Cerebellar cortex (tissue), 1 donor: ENCODE measurements around the gene FOCAD.

Experiments used
- DNase-seq: peaks from one replicate; pipeline ENCODE4 v3.0.0-alpha.2; 2015; ENCODE audit warnings: low spot score

FOCAD gene

DNA sequence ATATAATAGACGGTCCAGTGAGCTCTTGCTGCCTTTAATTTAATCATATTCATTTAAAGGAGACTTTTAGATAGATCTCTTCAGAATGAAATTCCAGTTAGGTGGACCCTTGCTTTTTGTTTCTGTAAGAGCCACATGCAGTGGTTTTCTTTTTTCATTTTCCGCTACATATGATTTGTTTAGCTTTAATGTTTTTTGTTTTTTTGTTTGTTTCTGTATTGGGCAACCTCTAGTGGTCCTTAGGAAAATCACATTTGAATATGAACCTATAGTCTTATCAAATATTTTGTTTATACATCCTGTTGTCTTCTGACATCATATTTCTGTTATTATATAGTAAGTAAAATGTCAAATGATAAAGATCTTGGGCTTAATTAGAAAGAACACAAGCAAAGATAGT is 196.6 kb downstream of the FOCAD start:
- DNase-seq, result no peak

- DNase-seq, result peak; percentile 62
Observed at GRCh38 chr9:20884985-20885593, 201.0 kb downstream of the FOCAD start.

- DNase-seq, result no peak
Observed at GRCh38 chr9:20898885-20899554, 215.0 kb downstream of the FOCAD start.

DNA sequence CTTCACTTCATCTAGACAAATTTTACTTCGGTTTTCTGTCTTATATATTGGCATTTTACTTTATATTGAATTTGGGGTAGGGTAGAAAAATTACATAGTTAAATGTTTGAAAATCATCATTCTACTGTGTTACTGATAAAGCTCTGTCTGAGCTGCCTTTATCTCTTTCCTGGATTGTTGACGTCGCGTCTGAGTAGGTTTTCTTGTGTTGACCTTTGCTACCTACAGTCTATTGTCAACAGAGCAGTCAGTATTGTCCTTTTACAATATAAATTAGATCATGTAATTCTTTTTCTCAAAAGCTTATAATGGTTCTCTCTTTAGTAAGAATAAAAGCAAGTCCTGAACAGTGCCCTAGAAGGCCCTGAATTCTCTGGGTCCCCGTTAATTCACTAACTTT is 219.2 kb downstream of the FOCAD start:
- no peak for DNase-seq

DNA sequence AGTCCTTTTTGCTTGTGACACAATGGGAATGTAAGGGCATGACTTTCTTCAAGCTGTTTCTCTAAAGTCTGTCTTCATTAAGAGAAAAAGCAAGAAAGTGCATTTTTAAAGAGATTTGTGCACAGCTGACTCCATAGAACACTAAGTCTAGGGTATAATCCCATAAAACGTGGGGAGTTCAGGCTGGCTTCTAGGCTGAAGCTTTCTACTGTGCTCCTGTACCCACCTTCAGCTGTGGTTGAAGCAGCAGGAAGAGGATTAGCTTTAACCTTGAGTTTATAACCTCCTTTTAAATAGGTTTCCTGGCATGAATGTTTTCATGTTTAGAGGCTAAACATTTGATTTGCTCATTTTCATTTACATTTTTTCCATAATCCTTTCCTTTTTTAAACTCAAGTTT is 220.9 kb downstream of the FOCAD start:
- no peak for DNase-seq

GRCh38 chr9:20906326-20906725 is 222.3 kb downstream of the FOCAD start:
- no peak for DNase-seq

DNA sequence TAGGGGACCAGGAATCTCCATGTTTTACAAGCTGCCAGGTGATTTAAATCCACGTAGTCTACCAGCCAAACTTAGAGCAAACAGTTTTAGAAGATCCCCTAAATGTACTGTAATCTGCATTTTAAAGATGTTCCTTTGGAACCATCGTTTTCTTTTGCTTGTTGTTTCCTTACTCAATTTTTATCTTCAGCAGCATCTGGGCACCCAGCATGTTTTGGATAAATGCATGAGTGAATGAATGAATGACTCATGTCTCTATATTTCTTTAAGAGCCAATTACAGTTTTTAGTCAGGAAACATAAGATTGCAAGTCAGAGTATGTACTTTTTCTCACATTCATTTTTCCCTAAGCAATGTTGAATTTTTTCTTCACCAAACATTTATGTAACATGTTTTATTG is 224.4 kb downstream of the FOCAD start:
- DNase-seq, result no peak

DNA sequence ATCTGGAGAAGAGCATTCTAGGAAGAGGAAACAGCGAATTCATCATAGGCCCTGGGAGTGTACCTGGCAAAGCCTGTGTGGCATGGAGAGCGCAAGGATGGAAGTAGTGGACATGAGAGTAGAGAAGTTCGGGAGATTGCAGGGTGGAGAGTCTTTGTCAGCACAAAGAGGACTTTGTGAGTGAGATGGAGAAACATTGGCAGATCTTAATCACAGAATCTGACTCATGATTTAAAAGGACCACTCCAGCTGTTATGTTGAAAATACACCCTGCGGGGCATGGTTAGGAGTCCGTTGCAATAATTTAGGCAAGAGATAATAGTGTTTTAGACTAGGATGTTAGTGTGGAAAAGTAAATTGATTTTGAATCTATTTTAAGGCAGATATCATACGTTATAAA is 230.5 kb downstream of the FOCAD start:
- no peak for DNase-seq

DNA sequence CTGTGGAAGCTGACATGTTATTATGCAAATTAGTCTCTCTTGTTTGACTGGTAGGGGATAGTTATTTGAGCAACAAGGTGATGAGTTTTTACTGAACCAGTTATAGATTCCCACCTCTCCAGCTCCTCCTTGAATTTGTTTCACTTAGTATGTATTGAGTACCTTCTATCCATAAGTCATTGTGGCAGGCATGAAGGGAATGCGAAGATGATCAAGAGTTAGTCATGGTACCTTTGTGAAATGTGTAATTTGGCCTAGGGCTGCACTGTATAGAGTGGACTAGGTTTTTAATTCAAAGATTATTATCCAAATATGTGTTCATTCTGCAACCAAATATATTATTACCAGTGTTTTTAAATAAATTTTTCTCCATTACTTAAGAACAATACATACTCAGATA is 237.3 kb downstream of the FOCAD start:
- no peak for DNase-seq

DNA sequence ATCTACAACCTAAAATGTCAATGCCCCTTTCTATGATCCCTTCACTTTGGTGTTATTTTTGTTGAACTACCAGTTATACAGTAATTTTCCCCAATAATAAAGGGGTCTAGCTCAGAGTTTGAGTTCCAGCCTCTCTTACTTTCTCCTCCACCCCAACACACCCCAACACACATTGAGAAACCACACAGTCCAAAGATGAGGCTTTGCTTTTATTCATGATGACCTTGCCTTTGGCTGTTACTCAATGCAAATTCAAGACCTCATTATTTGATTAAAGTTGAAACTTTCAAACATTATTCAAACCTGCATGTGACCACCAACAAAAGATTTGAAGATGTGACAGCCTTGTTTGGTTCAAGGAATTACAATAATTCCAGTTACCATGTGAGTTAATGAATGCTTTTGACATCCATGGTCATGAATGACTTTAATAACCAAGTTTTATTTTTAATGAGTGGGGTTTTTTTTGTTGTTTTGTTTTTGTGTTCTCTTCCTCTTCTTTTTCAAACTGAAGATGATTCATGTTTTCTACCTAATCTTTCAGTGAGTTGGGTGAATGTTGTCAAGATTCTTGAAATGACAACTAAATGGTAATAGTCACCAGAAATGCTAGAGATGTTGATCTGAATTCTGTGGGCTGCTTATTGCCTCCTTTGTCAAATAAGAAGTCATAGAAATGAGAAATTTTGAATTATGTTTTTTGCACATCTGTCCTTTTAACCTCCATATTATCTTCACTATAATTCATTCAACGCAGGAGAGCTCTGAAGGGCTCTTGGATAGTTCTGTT is 241.4 kb downstream of the FOCAD start:
- no peak for DNase-seq

GRCh38 chr9:20929276-20929675 is 245.2 kb downstream of the FOCAD start:
- DNase-seq, result peak; percentile 80

- no peak for DNase-seq
Observed at GRCh38 chr9:20930836-20931235, 246.8 kb downstream of the FOCAD start.

DNA sequence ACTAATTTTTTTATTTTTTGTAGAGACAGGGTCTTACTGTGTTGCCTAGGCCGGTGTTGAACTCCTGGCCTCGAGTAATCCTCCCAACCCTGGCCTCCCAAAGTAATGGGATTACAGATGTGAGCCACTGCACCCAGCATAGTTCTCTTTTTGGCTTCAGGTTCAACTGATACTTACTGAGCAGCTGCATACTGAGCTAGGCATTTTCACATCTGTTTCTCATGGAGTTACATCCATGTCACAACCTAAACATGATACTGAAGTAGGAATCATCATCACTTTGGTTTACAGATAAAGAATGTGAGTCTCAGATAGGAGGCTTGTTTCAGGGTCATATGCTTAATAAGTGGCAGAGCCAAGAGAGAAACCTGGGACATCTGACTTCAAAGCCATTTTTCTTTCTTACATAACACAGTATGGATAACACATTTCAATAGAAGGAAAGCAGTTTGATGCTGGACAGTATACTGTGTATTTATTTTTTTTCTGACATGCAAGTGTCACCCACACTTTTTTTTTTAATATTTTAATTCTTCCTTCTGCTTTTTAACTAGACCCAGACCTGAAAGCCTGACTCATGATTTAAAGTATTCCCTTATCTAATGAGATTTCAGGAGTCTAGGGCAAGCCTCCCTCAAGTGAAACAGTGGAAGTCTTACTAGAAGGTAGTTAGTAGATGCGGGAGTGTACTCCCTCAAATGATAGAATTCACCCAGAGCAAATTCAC is 256.6 kb downstream of the FOCAD start:
- no peak for DNase-seq

DNA sequence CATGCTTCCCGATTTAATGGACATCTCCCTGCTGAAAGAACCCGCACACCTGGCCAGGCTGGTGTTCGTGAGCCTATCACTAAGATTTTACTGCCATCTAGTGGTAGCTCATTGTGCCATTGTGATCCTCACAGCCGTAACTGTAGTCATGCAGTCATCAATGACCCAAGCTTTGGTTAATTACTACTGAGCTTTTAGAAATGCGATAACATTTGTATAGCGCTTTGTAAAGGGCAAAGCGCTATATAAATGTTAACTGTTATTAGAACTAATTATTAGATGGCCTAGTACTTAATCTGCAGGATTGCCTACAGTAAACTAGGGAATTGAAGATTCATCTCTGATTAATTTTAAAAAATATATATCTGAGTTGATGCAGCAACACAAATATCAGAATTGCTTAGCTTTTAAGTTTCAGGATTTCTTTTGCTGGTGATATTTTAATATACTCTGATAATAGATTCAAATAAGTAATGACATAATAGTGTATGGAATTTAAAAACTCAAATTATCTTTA is 257.2 kb downstream of the FOCAD start:
- DNase-seq, result peak; percentile 86

GRCh38 chr9:20944507-20944906 is 260.4 kb downstream of the FOCAD start:
- DNase-seq, result no peak

- no peak for DNase-seq
Observed at GRCh38 chr9:20945269-20945668, 261.2 kb downstream of the FOCAD start.

DNA sequence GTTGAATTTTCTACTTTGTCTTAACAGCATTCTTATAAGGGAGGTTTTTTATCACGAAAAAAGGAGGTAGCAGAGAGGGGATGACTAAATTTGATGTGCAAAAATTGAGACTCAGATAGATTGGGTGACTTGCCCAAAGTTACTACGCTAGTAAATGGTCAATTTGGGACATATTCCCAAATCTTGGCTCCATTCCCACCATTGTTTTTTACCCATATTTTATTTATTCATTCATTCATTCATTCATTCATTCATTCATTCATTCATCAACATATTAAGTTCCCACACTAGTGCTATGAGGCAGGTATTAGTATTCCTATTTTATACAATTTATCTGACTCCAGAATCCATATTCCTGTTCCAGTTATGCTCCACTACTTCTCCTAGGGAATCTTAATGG is 261.8 kb downstream of the FOCAD start:
- DNase-seq, result no peak

DNA sequence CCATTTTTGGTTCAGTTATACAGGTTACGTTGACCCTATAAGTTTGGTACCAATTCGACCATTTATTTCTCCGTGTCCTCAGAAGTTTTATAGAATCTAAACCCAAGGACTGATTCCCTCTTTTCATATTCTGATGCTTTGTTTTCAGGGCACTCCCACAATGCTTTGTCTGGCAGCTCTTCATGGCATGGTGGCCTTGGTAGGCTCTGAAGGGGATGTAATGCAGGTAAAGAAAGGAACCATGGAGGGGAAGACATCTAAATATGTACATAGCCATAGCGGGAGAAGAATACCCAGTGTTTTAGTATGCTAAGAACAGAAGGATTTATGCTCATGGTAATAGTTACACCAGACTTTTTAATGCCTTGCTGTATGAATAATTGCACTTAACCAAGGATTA is 264.6 kb downstream of the FOCAD start:
- no peak for DNase-seq

DNA sequence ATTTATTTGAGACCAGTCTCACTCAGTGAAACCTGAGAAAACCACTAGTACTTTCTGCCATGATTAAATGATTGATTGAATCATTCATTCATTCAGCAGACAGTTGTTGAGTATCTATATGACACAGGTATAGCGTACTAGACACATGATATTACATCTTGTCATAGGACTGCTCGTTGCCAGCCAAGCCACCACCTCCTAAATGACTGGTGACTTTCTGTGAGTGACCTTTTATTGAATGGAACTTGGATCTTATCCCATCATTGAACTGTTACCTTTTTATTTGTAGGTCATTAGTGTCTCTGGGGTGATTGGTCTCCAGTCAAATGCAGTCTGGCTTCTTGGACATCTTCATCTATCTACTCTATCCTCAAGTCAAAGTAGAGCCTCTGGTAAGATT is 266.6 kb downstream of the FOCAD start:
- DNase-seq, result no peak

- no peak for DNase-seq
Observed at GRCh38 chr9:20962536-20963225, 278.6 kb downstream of the FOCAD start.

GRCh38 chr9:20972684-20973083 is 288.6 kb downstream of the FOCAD start:
- DNase-seq, result no peak
